AG09319 (cell line): ENCODE data around the gene TMEM139.

Experiments used
- DNase-seq: peaks from one replicate; pipeline ENCODE4 v3.0.0-alpha.2; 2010; ENCODE audit warnings: low read depth; ENCODE audit errors: extremely low read depth
- CTCF ChIP-seq: IDR thresholded peaks from 2 replicates; pipeline ENCODE4 v1.5.1; 2011; ENCODE audit warnings: low read depth, mild to moderate bottlenecking, inconsistent platforms, low read length, moderate library complexity

TMEM139 gene

GRCh38 chr7:143284591-143285469, at the start of gene TMEM139:
Gene TMEM139, plus strand, starts transcription at chr7:143284958. Its CDS starts 1,000 bp downstream, at chr7:143285958.
- TF ChIP-seq CTCF = no peak
- DNase-seq = no peak

DNA sequence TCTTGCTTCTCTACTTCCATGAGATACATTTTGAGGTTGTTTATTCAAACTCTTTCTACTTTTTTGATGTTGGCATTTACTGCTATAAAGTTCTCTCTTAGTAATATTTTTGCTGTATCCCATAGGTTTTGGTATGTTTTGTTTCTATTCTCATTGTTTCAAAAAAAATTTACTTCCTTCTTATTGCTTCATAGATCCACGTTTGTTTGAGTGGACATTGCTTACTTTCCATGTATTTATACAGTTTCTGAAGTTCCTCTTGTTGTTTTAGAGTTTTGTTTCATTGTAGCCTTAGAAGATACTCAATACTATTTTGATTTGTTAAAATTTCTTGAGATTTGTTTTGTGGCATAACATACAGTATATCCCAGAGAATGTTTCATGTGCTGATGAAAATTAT, 49.2 kb upstream of the TMEM139 start:
- no peak for DNase-seq
- TF ChIP-seq CTCF = no peak

DNA sequence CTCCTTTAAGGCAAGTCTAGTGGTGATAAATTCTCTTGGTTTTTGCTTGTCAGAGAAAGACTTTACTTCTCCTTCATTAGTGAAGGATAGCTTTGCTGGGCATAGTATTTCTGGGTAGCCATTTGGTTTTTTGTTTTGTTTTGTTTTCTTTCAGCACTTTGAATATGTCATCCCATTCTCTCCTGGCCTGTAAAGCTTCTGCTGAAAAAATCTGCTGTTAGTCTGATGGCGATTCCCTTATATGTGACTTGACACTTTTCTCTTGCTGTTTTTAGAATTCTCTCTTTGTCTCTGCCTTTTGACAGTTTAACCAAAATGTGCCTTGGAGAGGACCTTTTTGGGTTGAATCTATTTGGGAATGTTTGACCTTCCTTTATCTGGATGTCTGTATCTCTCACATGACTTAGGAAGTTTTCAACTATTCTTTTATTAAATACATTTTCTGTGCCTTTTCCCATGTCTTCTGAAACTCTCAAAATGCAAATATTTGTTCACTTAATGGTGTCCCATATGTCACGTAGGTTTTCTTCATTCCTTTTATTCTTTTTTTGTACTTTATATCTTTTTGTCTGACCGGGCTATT, 48.3 kb upstream of the TMEM139 start:
- no peak for TF ChIP-seq CTCF
- no peak for DNase-seq

- no peak for TF ChIP-seq CTCF
- DNase-seq = no peak
Measured at GRCh38 chr7:143237366-143237765, 47.4 kb upstream of the TMEM139 start.

DNA sequence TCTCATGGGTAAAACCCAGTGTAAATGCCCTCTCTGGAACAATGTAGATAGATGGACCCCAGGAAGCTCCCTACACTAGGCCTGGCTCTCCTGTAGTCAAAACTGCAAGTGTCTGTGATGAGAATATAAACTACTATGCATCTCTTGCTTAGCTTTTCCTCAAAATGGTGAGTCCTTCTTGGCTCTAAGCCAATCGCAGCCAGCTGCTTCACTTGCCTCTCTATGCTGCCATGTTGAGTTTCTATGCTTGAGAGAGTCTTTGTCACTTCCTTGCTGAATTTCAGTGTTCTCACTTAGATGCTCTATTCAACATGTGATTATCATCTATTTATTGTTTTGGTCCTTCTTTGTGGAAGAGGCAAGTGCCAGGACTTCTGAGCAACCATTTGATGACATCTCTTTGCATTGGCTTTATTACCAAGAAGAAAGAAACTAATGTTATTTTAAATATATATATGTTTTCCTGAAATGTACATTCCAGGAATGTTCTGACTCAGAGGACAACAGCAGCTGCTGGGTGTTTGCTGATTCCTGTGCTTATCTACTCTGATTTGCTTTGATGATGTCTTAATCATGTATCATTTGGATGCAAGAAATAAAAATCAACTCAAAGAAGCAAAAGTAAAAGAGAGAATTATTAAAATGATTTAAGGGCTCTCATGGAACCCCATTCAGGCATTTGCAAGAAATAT, 46.3 kb upstream of the TMEM139 start:
- TF ChIP-seq CTCF = no peak
- no peak for DNase-seq

DNA sequence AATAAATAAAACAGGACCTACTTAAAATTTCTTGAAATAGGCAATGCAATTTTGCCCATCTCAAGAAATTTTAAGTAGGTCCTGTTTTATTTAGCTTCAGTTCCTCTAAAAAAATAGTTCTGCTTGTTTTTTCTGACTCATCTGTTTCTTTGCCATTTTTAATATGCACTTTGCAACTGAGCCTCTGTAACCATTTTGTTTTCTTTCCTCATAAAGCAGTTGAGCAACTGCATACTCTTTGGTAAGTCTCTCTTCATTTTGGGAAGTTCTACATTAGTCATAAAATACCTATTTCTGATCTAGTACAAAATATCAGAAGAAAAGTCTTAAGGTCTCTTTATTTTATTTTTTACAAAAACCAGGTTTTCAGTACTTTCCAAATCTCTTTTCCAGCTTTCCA, 44.9 kb upstream of the TMEM139 start:
- no peak for DNase-seq
- TF ChIP-seq CTCF = no peak
